IMR-90 (cell line): ENCODE data around the gene DGKG. TPM values are rescaled to one million over a fixed set of nuclear protein-coding genes. Genes with fewer than 3 reads are reported as not detected.

Experiments used
- ATAC-seq: fragments of 200-7000 bp; cut with Tn5 transposase; 2 replicates; pipeline ENCODE4 v1.9.1; 2020; ENCODE audit warnings: low read depth, mild to moderate bottlenecking, moderate library complexity
- BruUV-seq: library from RNA; stranded (reverse); fragments of 400-500 nt; replicated peaks from 2 replicates; lab custom pipeline; 2021; lab: Mats Ljungman, UMichigan
- CTCF ChIA-PET: fragments of 300-600 bp; formaldehyde crosslinking; extraction: SDS; loops from one replicate; lab custom pipeline; 2021; ENCODE audit warnings: antibody characterized with exemption; lab: Yijun Ruan, JAX
- POLR2A ChIA-PET: fragments of 300-600 bp; sonication (Branson Sonifier 250); formaldehyde crosslinking; loops from one replicate; lab custom pipeline; 2022; ENCODE audit warnings: antibody characterized with exemption; ENCODE audit not compliant: unreplicated experiment; lab: Charles Lee
- DNase-seq: peaks from one replicate; pipeline ENCODE4 v3.0.0; 2013
- H2AFZ ChIP-seq: replicated peaks from 2 replicates; pipeline ENCODE3; 2013; ENCODE audit warnings: low read length, mild to moderate bottlenecking; ENCODE audit not compliant: poor library complexity
- H2AK5ac ChIP-seq: 2 replicates; pipeline ENCODE4 v1.6.1; 2013; ENCODE audit warnings: low read depth, low read length, inconsistent platforms
- H2AK9ac ChIP-seq: replicated peaks from 2 replicates; pipeline ENCODE3; 2013; ENCODE audit warnings: mild to moderate bottlenecking, low read depth, low read length, moderate library complexity; ENCODE audit not compliant: poor library complexity
- H2BK120ac ChIP-seq: 2 replicates; pipeline ENCODE4 v1.6.1; 2013; ENCODE audit warnings: low read depth, low read length, inconsistent platforms
- H2BK15ac ChIP-seq: 3 replicates; pipeline ENCODE4 v1.6.1; 2013; ENCODE audit warnings: low read depth, low read length, inconsistent platforms
- H2BK20ac ChIP-seq: 2 replicates; pipeline ENCODE4 v1.6.1; 2013; ENCODE audit warnings: low read depth, mild to moderate bottlenecking, inconsistent platforms, low read length, moderate library complexity
- H2BK5ac ChIP-seq: 2 replicates; pipeline ENCODE4 v1.6.1; 2013; ENCODE audit warnings: mild to moderate bottlenecking, low read depth, low read length, inconsistent platforms; ENCODE audit not compliant: poor library complexity, severe bottlenecking
- H3K14ac ChIP-seq: replicated peaks from 2 replicates; pipeline ENCODE4 v1.6.1; 2013; ENCODE audit warnings: low read depth, low read length, inconsistent platforms
- H3K18ac ChIP-seq: 2 replicates; pipeline ENCODE4 v1.6.1; 2013; ENCODE audit warnings: low read depth, low read length, control low read depth
- H3K23ac ChIP-seq: 2 replicates; pipeline ENCODE4 v1.6.1; 2013; ENCODE audit warnings: low read depth, low read length, inconsistent platforms
- H3K27ac ChIP-seq: 2 replicates; pipeline ENCODE4 v1.5.1; 2013; ENCODE audit warnings: mild to moderate bottlenecking, control low read depth, low read length; ENCODE audit not compliant: insufficient read depth
- H3K27me3 ChIP-seq: 2 replicates; pipeline ENCODE4 v1.6.1; 2013; ENCODE audit warnings: low read length; ENCODE audit not compliant: control insufficient read depth, insufficient read depth
- H3K36me3 ChIP-seq: 2 replicates; pipeline ENCODE4 v1.6.1; 2013; ENCODE audit warnings: low read length, mixed read lengths; ENCODE audit not compliant: control insufficient read depth, insufficient read depth
- H3K4ac ChIP-seq: 2 replicates; pipeline ENCODE4 v1.6.1; 2013; ENCODE audit warnings: low read depth, low read length, inconsistent platforms
- H3K4me1 ChIP-seq: 2 replicates; pipeline ENCODE4 v1.6.1; 2013; ENCODE audit warnings: low read length, mixed read lengths; ENCODE audit not compliant: control insufficient read depth, insufficient read depth
- H3K4me2 ChIP-seq: 2 replicates; pipeline ENCODE4 v1.6.1; 2013; ENCODE audit warnings: low read depth, mild to moderate bottlenecking, control low read depth, low read length, moderate library complexity
- H3K4me3 ChIP-seq: 2 replicates; pipeline ENCODE4 v1.5.1; 2013; ENCODE audit warnings: low read depth, mild to moderate bottlenecking, control low read depth, low read length, moderate library complexity; ENCODE audit not compliant: insufficient read depth
- H3K56ac ChIP-seq: 2 replicates; pipeline ENCODE4 v1.6.1; 2013; ENCODE audit warnings: low read length, inconsistent platforms; ENCODE audit not compliant: insufficient read depth; ENCODE audit errors: extremely low read depth
- H3K79me1 ChIP-seq, 2 experiments: 2 replicates each; pipeline ENCODE4 v1.6.1; 2013; ENCODE audit warnings: low read length in 2 of 2, inconsistent platforms in 1 of 2, low read depth in 1 of 2
- H3K9ac ChIP-seq: 2 replicates; pipeline ENCODE4 v1.6.1; 2013; ENCODE audit warnings: low read depth, low read length, control low read depth
- H3K9me1 ChIP-seq: 2 replicates; pipeline ENCODE4 v1.6.1; 2013; ENCODE audit warnings: low read length, inconsistent platforms; ENCODE audit not compliant: insufficient read depth
- H3K9me3 ChIP-seq: 2 replicates; pipeline ENCODE4 v1.6.1; 2013; ENCODE audit warnings: low read length; ENCODE audit not compliant: control insufficient read depth, insufficient read depth
- H4K20me1 ChIP-seq: 2 replicates; pipeline ENCODE4 v1.6.1; 2013; ENCODE audit warnings: low read length, inconsistent platforms; ENCODE audit not compliant: insufficient read depth
- H4K5ac ChIP-seq: 2 replicates; pipeline ENCODE4 v1.6.1; 2013; ENCODE audit warnings: mild to moderate bottlenecking, low read depth, low read length, control low read depth
- H4K8ac ChIP-seq, 2 experiments: 2 replicates each; pipeline ENCODE4 v1.6.1; 2013; ENCODE audit warnings: low read depth in 2 of 2, low read length in 2 of 2, control low read depth in 1 of 2, inconsistent platforms in 1 of 2
- H4K91ac ChIP-seq: 2 replicates; pipeline ENCODE4 v1.6.1; 2013; ENCODE audit warnings: low read depth, low read length, inconsistent platforms; ENCODE audit not compliant: insufficient read depth
- BHLHE40 ChIP-seq: fragments of 150-350 bp; IDR thresholded peaks from 2 replicates; pipeline ENCODE4 v1.6.1; 2016; ENCODE audit warnings: mild to moderate bottlenecking, low read depth, low read length
- CEBPB ChIP-seq: IDR thresholded peaks from 2 replicates; pipeline ENCODE4 v1.6.1; 2012; ENCODE audit warnings: low read depth, low read length, improper control_type of control experiment
- CHD1 ChIP-seq: IDR thresholded peaks from 2 replicates; pipeline ENCODE4 v1.6.1; 2012; ENCODE audit warnings: low read depth, low read length, improper control_type of control experiment
- FOS ChIP-seq: fragments of 150-350 bp; IDR thresholded peaks from 2 replicates; pipeline ENCODE4 v1.6.1; 2016; ENCODE audit warnings: low read depth, low read length
- MAFK ChIP-seq: IDR thresholded peaks from 2 replicates; pipeline ENCODE4 v1.6.1; 2012; ENCODE audit warnings: low read depth, low read length, improper control_type of control experiment
- MAZ ChIP-seq: IDR thresholded peaks from 2 replicates; pipeline ENCODE4 v1.6.1; 2012; ENCODE audit warnings: low read depth, mild to moderate bottlenecking, low read length, improper control_type of control experiment, moderate library complexity, borderline replicate concordance
- MXI1 ChIP-seq: IDR thresholded peaks from 2 replicates; pipeline ENCODE4 v1.6.1; 2012; ENCODE audit warnings: low read depth, mild to moderate bottlenecking, low read length, moderate library complexity, borderline replicate concordance
- NFE2L2 ChIP-seq: fragments of 150-350 bp; IDR thresholded peaks from 2 replicates; pipeline ENCODE4 v1.6.1; 2016; ENCODE audit warnings: low read depth, mild to moderate bottlenecking, low read length
- POLR2A ChIP-seq: IDR thresholded peaks from 2 replicates; pipeline ENCODE4 v1.6.1; 2012; ENCODE audit warnings: mild to moderate bottlenecking, low read depth, low read length
- RAD21 ChIP-seq: IDR thresholded peaks from 2 replicates; pipeline ENCODE4 v1.6.1; 2012; ENCODE audit warnings: low read length, improper control_type of control experiment
- RCOR1 ChIP-seq: IDR thresholded peaks from 2 replicates; pipeline ENCODE4 v1.6.1; 2012; ENCODE audit warnings: mild to moderate bottlenecking, low read length, improper control_type of control experiment; ENCODE audit not compliant: insufficient replicate concordance
- RFX5 ChIP-seq: IDR thresholded peaks from 2 replicates; pipeline ENCODE4 v1.8.0; 2012; ENCODE audit warnings: low read depth, mild to moderate bottlenecking, low read length, moderate library complexity
- SMC3 ChIP-seq: fragments of 150-350 bp; IDR thresholded peaks from 2 replicates; pipeline ENCODE4 v1.6.1; 2016; ENCODE audit warnings: low read depth, mild to moderate bottlenecking, antibody characterized with exemption, low read length, moderate library complexity
- WGBS, 2 experiments: methylation state at CpG; one replicate each; pipeline versions ENCODE4 v1.1.5 to v1.1.7; 2013; ENCODE audit warnings: missing lambda C conversion rate in 2 of 2; ENCODE audit not compliant: insufficient read length in 1 of 2; ENCODE audit errors: extremely low coverage in 2 of 2; 5-methylcytosine and 5-hydroxymethylcytosine counted together
- dilution Hi-C: fragments of 300-500 bp; cut with HindIII; formaldehyde crosslinking; loops from one replicate; pipeline ENCODE4 v1.14.3; 2018; ENCODE audit warnings: low sequenced_read_pairs; ENCODE audit not compliant: unreplicated experiment
- in situ Hi-C: fragments of 300-500 bp; cut with MboI; formaldehyde crosslinking; loops from 3 replicates; pipeline ENCODE4 v1.14.3; 2019; ENCODE audit warnings: low sequenced_read_pairs, inconsistent platforms, mixed read lengths
- intact Hi-C: fragments of 100-400 bp; cut with micrococcal nuclease; formaldehyde crosslinking; loops from 2 replicates; pipeline ENCODE4 v1.10.0; 2022
- polyA plus RNA-seq, 3 experiments: library from polyadenylated mRNA; depleted of rRNA; stranded (reverse); fragments of >200 nt; gene quantifications; 2 replicates each; pipeline ENCODE4 v1.2.3, GENCODE V29; 2012; ENCODE audit warnings: low replicate concordance in 1 of 3
- total RNA-seq: library from RNA; depleted of rRNA; stranded (reverse); fragments of >200 nt; gene quantifications from 2 replicates; pipeline ENCODE4 v1.2.3, GENCODE V29; 2012
- TF ChIP-seq, protein P1 (sequence below): conservative IDR thresholded peaks from 2 replicates; pipeline ENCODE4 v1.5.1; 2012; ENCODE audit warnings: mild to moderate bottlenecking, low read depth, low read length, improper control_type of control experiment
- TF ChIP-seq, protein P2 (sequence below): fragments of 150-350 bp; IDR thresholded peaks from 2 replicates; pipeline ENCODE4 v1.6.1; 2016; ENCODE audit warnings: low read depth, mild to moderate bottlenecking, low read length, moderate library complexity, borderline replicate concordance

The DGKG gene
- total and polyA plus RNA-seq, 2 of the 4 experiments (the other 2 are of a cell fraction): 1.2 to 4.1 TPM

DNA sequence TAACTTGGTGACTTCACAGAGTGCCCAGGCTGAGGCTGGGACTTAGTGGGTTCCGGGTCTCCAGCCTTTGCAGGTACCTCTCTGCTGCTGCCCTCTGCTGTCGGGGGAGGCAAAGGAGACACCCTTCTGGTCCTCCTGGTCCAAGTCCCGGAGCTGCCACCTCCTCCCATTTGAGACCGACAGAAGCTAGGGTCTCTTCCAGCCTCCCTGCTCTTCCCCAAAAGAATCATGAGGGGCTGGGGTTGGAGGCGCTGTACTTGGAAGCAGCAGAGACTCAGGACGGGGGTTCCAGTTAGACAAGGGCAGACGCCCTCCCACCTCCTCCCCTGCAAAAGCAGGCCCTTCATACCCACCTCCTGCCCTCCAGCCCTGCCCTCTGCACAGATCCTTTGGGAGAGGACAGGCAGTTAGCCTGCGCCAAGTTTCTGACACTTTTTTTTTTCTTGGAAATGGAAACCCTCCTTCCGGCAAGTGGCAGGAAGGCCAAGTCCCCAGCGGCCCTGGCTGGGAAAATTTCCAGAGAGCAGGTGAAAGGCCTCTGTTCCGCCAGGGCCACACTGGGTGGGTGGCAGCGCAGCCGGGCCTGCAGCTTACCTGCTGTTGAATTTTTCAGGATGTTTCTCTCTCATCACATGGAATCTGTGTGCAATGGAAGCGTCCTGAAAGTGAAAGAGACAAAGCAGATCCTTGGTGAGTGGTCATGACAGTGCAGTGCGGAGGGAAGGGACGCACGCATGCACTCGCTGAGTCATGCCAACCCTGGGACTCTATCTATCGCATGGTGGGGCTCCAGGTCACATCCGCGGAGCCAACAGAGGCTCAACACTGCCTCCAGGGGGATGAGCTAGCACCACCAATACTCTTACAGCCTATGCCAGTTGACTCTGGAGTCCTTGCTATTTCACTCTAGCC lies 119.9 kb downstream of the DGKG start:
- dilution Hi-C loops (no loop called here), intact Hi-C loops (loop anchor here (1.0 to 5.0 kb wide), 2 partner anchors 135 to 259 kb away; partner anchors contain the start of gene ETV5), in situ Hi-C loops (no loop called here)
- Histone ChIP-seq H4K20me1 (no peaks in the 10 kb centered on the region), H3K18ac (no peak overlapping the region), H3K27ac (no peak overlapping the region), H3K9me1 (no peaks in the 10 kb centered on the region), H2BK5ac (no peak overlapping the region), H2AK5ac (no peak overlapping the region), H2BK15ac (no peak overlapping the region), H3K36me3 (no peaks in the 10 kb centered on the region), H3K14ac (no peak overlapping the region; the same call in 1 of the 2 replicates), H2AK9ac (peak overlapping the region; percentile 66), H3K9ac (no peak overlapping the region), H2BK120ac (0 out of 2 replicates have a peak overlapping the region, but pooled peaks have one; percentile 2), H3K4me1 (0 out of 2 replicates have a peak, but pooled peaks cover 2% of the 10 kb centered on the region), H3K27me3 (peaks cover 2% of the 10 kb centered on the region; the same call in 1 of the 2 replicates), H3K4me3 (no peak overlapping the region), H3K56ac (no peak overlapping the region), H2BK20ac (no peak overlapping the region), H4K91ac (no peak overlapping the region), H3K9me3 (no peaks in the 10 kb centered on the region), H3K79me1 (no peaks in the 10 kb centered on the region), H3K4ac (no peak overlapping the region), H4K5ac (no peak overlapping the region), H3K4me2 (peak overlapping the region; percentile 78), H3K23ac (no peak overlapping the region), H4K8ac (no peak overlapping the region), H2AFZ (peak overlapping the region; percentile 76)
- peak; percentile 96 for ATAC-seq
- ChIA-PET POLR2A (no interaction called here), CTCF (interaction anchor here (0.6 to 0.9 kb wide), 3 partner anchors 183 to 262 kb away, joined by 3 read pairs; no protein-coding TSS in a partner anchor)
- DNase-seq: peak; percentile 82
- 40% methylated on average over 1 of the region's 21 CpGs; no CpG with 5 or more reads in 1 of the 2 experiments for WGBS, 2 experiments
- no TSS peak for BruUV-seq
- TF ChIP-seq RAD21 (peak; percentile 73), MXI1 (peak; percentile 79), SMC3 (peak; percentile 59), FOS (peak; percentile 61), MAFK (peak; percentile 43), NFE2L2 (peak; percentile 84), RFX5 (no peak), RCOR1 (no peak), BHLHE40 (peak; percentile 58), POLR2A (no peak), MAZ (no peak), CHD1 (no peak), CEBPB (no peak)
- TF ChIP-seq, protein P1, sequence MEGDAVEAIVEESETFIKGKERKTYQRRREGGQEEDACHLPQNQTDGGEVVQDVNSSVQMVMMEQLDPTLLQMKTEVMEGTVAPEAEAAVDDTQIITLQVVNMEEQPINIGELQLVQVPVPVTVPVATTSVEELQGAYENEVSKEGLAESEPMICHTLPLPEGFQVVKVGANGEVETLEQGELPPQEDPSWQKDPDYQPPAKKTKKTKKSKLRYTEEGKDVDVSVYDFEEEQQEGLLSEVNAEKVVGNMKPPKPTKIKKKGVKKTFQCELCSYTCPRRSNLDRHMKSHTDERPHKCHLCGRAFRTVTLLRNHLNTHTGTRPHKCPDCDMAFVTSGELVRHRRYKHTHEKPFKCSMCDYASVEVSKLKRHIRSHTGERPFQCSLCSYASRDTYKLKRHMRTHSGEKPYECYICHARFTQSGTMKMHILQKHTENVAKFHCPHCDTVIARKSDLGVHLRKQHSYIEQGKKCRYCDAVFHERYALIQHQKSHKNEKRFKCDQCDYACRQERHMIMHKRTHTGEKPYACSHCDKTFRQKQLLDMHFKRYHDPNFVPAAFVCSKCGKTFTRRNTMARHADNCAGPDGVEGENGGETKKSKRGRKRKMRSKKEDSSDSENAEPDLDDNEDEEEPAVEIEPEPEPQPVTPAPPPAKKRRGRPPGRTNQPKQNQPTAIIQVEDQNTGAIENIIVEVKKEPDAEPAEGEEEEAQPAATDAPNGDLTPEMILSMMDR: peak; percentile 61
- TF ChIP-seq, protein P2, sequence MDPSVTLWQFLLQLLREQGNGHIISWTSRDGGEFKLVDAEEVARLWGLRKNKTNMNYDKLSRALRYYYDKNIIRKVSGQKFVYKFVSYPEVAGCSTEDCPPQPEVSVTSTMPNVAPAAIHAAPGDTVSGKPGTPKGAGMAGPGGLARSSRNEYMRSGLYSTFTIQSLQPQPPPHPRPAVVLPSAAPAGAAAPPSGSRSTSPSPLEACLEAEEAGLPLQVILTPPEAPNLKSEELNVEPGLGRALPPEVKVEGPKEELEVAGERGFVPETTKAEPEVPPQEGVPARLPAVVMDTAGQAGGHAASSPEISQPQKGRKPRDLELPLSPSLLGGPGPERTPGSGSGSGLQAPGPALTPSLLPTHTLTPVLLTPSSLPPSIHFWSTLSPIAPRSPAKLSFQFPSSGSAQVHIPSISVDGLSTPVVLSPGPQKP: no peak
